Lower lobe of right lung (tissue), 2 donors: ENCODE results near the gene SUOX. TPM values are rescaled to one million over a fixed set of nuclear protein-coding genes. Genes with fewer than 3 reads are reported as not detected.
"Not testable (repeated sequence)": the region's sequence is repeated elsewhere in the genome, so short reads cannot be mapped to it uniquely, and the experiment has no call there.

Experiments
- ATAC-seq, 2 donors: fragments of 200-7000 bp; cut with Tn5 transposase; one replicate each; pipeline ENCODE4 v1.9.1; 2020 to 2022; ENCODE audit warnings: mild to moderate bottlenecking in 2 of 2, moderate library complexity in 2 of 2
- DNase-seq: peaks from one replicate; pipeline ENCODE4 v3.0.0-alpha.2; 2020
- H3K27ac ChIP-seq: fragments of 200-600 bp; one replicate; pipeline ENCODE4 v1.8.0; 2022
- H3K27me3 ChIP-seq: fragments of 200-600 bp; one replicate; pipeline ENCODE4 v1.8.0; 2022; ENCODE audit warnings: low read depth
- H3K36me3 ChIP-seq: fragments of 200-600 bp; one replicate; pipeline ENCODE4 v1.8.0; 2022; ENCODE audit warnings: mild to moderate bottlenecking
- H3K4me1 ChIP-seq: fragments of 200-600 bp; one replicate; pipeline ENCODE4 v1.8.0; 2022
- H3K4me3 ChIP-seq: fragments of 200-600 bp; one replicate; pipeline ENCODE4 v1.8.0; 2022; ENCODE audit warnings: mild to moderate bottlenecking
- H3K9me3 ChIP-seq: fragments of 200-600 bp; one replicate; pipeline ENCODE4 v1.8.0; 2022
- intact Hi-C: fragments of 100-400 bp; cut with DNase I; formaldehyde crosslinking; loops from one replicate; pipeline ENCODE4 v1.11.0; 2022
- total RNA-seq: library from RNA; stranded (reverse); fragmentation: NEBNext Ultra II Directional; extraction: Animal tissue kit (Norgen Biotek cat#: 25700); gene quantifications from one replicate; pipeline ENCODE4 v1.2.1, GENCODE V29; 2021
- TF ChIP-seq, protein P1 (sequence below): fragments of 200-600 bp; IDR thresholded peaks from one replicate; pipeline ENCODE4 v1.8.0; 2022; ENCODE audit warnings: antibody characterized with exemption, mild to moderate bottlenecking
- donor health status: DM: no; HTN: yes; CAD: no; lungs with severe emphysema.

The SUOX gene
- total RNA-seq, 1 donor from 2014 or later: 23.3 TPM

DNA sequence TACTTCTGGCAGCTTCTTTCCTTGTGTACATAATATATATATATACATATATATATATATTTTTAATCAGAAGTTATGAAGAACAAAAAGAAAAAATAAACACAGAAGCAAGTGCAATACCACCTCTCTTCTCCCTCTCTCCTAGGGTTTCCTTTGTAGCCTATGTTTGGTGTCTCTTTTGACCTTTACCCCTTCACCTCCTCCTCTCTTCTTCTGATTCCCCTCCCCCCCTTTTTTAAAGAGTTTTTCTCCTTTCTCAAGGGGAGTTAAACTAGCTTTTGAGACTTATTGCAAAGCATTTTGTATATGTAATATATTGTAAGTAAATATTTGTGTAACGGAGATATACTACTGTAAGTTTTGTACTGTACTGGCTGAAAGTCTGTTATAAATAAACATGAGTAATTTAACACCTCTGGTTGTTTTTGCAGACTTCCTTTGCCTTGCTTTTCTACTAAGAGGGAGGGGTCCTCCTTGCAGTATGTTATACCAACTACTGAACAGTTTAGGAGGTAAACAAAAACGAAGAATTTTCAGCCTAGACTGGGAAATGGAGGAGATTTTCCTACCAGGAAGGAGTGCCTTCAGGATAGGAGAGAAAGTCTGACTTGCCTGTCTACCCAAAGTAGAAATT is 41.1 kb downstream of the SUOX start:
- ATAC-seq (no peak), DNase-seq (no peak)
- H3K36me3 ChIP-seq: peaks cover 52% of the 10 kb centered on the region
- no peak overlapping the region for H3K27ac ChIP-seq
- no peaks in the 10 kb centered on the region for H3K9me3 ChIP-seq
- peaks cover 13% of the 10 kb centered on the region for H3K4me1 ChIP-seq
- TF ChIP-seq, protein P1, sequence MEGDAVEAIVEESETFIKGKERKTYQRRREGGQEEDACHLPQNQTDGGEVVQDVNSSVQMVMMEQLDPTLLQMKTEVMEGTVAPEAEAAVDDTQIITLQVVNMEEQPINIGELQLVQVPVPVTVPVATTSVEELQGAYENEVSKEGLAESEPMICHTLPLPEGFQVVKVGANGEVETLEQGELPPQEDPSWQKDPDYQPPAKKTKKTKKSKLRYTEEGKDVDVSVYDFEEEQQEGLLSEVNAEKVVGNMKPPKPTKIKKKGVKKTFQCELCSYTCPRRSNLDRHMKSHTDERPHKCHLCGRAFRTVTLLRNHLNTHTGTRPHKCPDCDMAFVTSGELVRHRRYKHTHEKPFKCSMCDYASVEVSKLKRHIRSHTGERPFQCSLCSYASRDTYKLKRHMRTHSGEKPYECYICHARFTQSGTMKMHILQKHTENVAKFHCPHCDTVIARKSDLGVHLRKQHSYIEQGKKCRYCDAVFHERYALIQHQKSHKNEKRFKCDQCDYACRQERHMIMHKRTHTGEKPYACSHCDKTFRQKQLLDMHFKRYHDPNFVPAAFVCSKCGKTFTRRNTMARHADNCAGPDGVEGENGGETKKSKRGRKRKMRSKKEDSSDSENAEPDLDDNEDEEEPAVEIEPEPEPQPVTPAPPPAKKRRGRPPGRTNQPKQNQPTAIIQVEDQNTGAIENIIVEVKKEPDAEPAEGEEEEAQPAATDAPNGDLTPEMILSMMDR: no peak
- no peak overlapping the region for H3K4me3 ChIP-seq
- no peaks in the 10 kb centered on the region for H3K27me3 ChIP-seq
- intact Hi-C loops: no loop called here

GRCh38 chr12:56040151-56040550 is 43.1 kb downstream of the SUOX start:
- H3K9me3 ChIP-seq: no peaks in the 10 kb centered on the region
- no peak for DNase-seq
- intact Hi-C loops: no loop called here
- no peak overlapping the region for H3K4me3 ChIP-seq
- ATAC-seq: no peak
- H3K27me3 ChIP-seq: no peaks in the 10 kb centered on the region
- H3K27ac ChIP-seq: no peak overlapping the region
- TF ChIP-seq, protein P1: no peak
- peaks cover 21% of the 10 kb centered on the region for H3K4me1 ChIP-seq
- peaks cover 54% of the 10 kb centered on the region for H3K36me3 ChIP-seq

DNA sequence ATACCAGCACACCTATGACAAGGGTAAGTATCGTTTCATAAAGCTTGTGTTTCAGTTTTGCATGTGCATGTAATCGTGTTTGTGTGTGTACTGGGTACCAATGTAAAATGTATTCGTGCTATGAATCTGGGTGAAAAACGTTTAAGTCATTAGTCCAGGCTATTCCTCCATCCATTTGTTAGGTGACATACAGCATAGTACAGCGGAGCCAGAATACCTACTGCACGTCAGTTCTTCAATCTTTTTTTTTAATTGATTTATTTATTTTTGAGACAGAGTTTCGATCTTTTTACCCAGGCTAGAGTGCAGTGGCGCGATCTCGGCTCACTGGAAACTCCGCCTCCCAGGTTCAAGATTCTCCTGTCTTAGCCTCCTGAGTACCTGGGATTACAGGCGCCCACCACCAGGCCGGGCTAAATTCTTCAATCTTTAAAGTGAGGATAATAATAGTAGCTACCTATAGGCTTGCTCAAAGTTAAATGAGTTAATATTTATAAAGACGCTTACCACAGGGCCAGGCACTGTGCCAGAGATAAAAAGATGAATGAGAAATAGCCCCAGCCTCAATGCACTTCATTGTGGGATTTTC is 44.0 kb downstream of the SUOX start:
- DNase-seq (no peak), ATAC-seq (no peak)
- H3K9me3 ChIP-seq: no peaks in the 10 kb centered on the region
- peaks cover 21% of the 10 kb centered on the region for H3K4me1 ChIP-seq
- peak overlapping the region; percentile 92 for H3K4me3 ChIP-seq
- peak overlapping the region; percentile 97 for H3K27ac ChIP-seq
- TF ChIP-seq, protein P1: no peak
- peaks cover 51% of the 10 kb centered on the region for H3K36me3 ChIP-seq
- intact Hi-C loops: no loop called here
- no peaks in the 10 kb centered on the region for H3K27me3 ChIP-seq

GRCh38 chr12:56041552-56042429 is 44.7 kb downstream of the SUOX start, which contains the start of gene RPS26:
Gene RPS26, plus strand, starts transcription at chr12:56041918. Its CDS starts 249 bp downstream, at chr12:56042167.
- ATAC-seq (peak; percentile 97 to 98), DNase-seq (peak; percentile 96)
- Histone ChIP-seq H3K4me3 (peak within 1 kb of the TSS; percentile 92), H3K27me3 (no peaks in the 10 kb centered on the region), H3K36me3 (peaks cover 45% of the 10 kb centered on the region), H3K27ac (peak within 1 kb of the TSS; percentile 97), H3K4me1 (peaks cover 21% of the 10 kb centered on the region), H3K9me3 (no peaks in the 10 kb centered on the region)
- TF ChIP-seq, protein P1: peak; percentile 47
- intact Hi-C loops: no loop called here

GRCh38 chr12:56042430-56042813 is 45.3 kb downstream of the SUOX start:
- intact Hi-C loops, H3K27me3 ChIP-seq, DNase-seq, H3K9me3 ChIP-seq: not testable (repeated sequence)
- Histone ChIP-seq H3K27ac (peak overlapping the region; percentile 97), H3K4me1 (peaks cover 21% of the 10 kb centered on the region), H3K36me3 (peaks cover 41% of the 10 kb centered on the region), H3K4me3 (peak overlapping the region; percentile 92)
- ATAC-seq: peak in 1 of 2 donors; percentile 1
